ENCODE data around the gene TMEM132D. TPM values are rescaled to one million over a fixed set of nuclear protein-coding genes. Genes with fewer than 3 reads are reported as not detected.
A peak's percentile ranks its signal among the peaks of the same experiment; 100 is the strongest.

TMEM132D gene
- total and polyA plus RNA-seq, 3 donors from 2014 or later = 0.44 to 0.50 (median 0.47) TPM

DNA sequence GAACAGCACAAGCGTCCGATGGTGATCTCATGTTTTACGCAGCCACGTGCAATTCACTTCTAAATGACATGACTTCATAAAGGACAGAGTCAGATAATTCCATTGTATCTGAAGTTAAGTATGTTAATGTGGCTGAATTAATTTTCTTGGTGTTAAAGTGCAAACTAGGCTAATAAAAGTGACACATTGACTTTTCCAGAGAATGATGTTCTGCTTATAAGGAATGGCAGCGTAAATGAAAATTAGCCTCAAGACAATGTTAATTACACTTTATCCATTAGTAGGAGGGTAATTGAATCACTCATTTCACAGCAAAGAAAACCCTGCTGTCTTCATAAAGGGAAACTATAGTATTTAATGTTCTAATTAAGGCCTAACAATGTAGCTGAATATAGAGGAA is 624.1 kb downstream of the TMEM132D start:
- Histone ChIP-seq H3K4me3 (no peak overlapping the region), H3K27ac (no peak overlapping the region), H3K27me3 (no peaks in the 10 kb centered on the region), H3K9me3 (no peaks in the 10 kb centered on the region), H3K4me1 (no peaks in the 10 kb centered on the region), H3K36me3 (ENCODE audit: low read depth, missing control alignments) (no peaks in the 10 kb centered on the region)
- WGBS, 2 donors = 89 to 91% methylated on average over 5 of the region's 5 CpGs
- TF ChIP-seq CTCF (IDR thresholded peaks at IDR 0.05) = no peak
- no peak for TF ChIP-seq POLR2A (IDR thresholded peaks at IDR 0.05)
- intact Hi-C loops (cut with DNase I; ENCODE audit: low total_unique reads) = no loop called here
- no peak for DNase-seq

GRCh38 chr12:129276361-129277060 is 627.3 kb downstream of the TMEM132D start:
- no peaks in the 10 kb centered on the region for H3K27me3 ChIP-seq
- 27 to 32% methylated on average over 9 of the region's 9 CpGs for WGBS, 2 donors

GRCh38 chr12:129269756-129270495 is 633.9 kb downstream of the TMEM132D start:
- H3K36me3 ChIP-seq (ENCODE audit: low read depth, missing control alignments) = no peaks in the 10 kb centered on the region
- H3K4me3 ChIP-seq = no peak overlapping the region
- TF ChIP-seq POLR2A (IDR thresholded peaks at IDR 0.05) (no peak), CTCF (IDR thresholded peaks at IDR 0.05) (no peak)
- H3K27me3 ChIP-seq = no peaks in the 10 kb centered on the region
- H3K27ac ChIP-seq = no peak overlapping the region
- WGBS, 2 donors = 75 to 88% methylated on average over 16 of the region's 16 CpGs
- no peaks in the 10 kb centered on the region for H3K9me3 ChIP-seq
- no peak for DNase-seq
- H3K4me1 ChIP-seq = no peaks in the 10 kb centered on the region
- intact Hi-C loops (cut with DNase I; ENCODE audit: low total_unique reads) = no loop called here

More at GRCh38 chr12:129276361-129277060, 627.3 kb downstream of the TMEM132D start:
- DNase-seq = peak; percentile 68
- Histone ChIP-seq H3K27ac (no peak overlapping the region), H3K36me3 (ENCODE audit: low read depth, missing control alignments) (no peaks in the 10 kb centered on the region), H3K4me1 (no peaks in the 10 kb centered on the region), H3K9me3 (no peaks in the 10 kb centered on the region), H3K4me3 (no peak overlapping the region)
- no peak for TF ChIP-seq CTCF (IDR thresholded peaks at IDR 0.05)
- no peak for TF ChIP-seq POLR2A (IDR thresholded peaks at IDR 0.05)
- intact Hi-C loops (cut with DNase I; ENCODE audit: low total_unique reads) = no loop called here

GRCh38 chr12:129258781-129259318 is 645.0 kb downstream of the TMEM132D start:
- 79 to 86% methylated on average over 5 of the region's 5 CpGs for WGBS, 2 donors
- Histone ChIP-seq H3K4me1 (no peaks in the 10 kb centered on the region), H3K27me3 (no peaks in the 10 kb centered on the region), H3K9me3 (no peaks in the 10 kb centered on the region), H3K36me3 (ENCODE audit: low read depth, missing control alignments) (no peaks in the 10 kb centered on the region), H3K4me3 (no peak overlapping the region), H3K27ac (no peak overlapping the region)
- TF ChIP-seq CTCF (IDR thresholded peaks at IDR 0.05) (no peak), POLR2A (IDR thresholded peaks at IDR 0.05) (no peak)
- intact Hi-C loops (cut with DNase I; ENCODE audit: low total_unique reads) = no loop called here
- DNase-seq = no peak
